Fibroblast of skin of left quadriceps (primary cell): ENCODE data around the gene OGN.

Source experiments
- DNase-seq, 2 experiments: peaks; one replicate each; pipeline ENCODE4 v3.0.0-alpha.2; 2013; ENCODE audit warnings: low read depth in 2 of 2

The OGN gene

GRCh38 chr9:92345582-92345981 lies 58.8 kb downstream of the OGN start:
- no peak for DNase-seq

DNA sequence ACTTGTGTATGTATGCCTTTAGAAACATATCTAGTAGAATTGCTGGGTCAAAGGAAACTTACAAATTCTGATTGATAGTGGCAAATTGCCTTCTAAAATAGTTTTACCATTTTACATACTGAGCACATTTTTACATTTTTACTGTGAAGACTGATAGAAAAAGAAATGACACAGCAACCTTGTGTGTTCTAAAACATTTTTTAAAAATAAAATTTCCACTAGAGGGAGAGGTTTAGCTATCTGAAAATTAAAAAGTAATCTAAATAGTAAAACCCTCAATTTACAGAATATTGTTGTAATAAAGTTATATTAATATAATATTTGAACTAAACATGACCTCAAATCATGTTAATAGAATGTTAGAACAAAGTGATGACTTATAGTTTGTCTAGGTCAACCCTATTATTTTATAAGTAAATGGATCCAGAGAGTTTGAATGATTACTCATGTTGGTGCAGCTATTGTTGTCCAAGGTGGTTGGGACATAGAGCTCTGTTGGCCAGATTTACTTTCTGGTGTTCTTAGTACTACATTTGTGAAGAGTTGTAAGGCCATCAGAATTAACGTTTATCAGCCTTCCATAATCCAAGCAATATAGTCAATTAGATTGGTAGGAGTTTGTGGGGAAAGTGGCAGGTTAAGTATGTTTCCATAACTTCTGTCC lies 61.4 kb downstream of the OGN start:
- no peak for DNase-seq

- DNase-seq = no peak
Observed at GRCh38 chr9:92341578-92341977, 62.8 kb downstream of the OGN start.

GRCh38 chr9:92333282-92333634 lies 71.1 kb downstream of the OGN start:
- DNase-seq = no peak
